Esophagus muscularis mucosa (tissue), 4 donors: ENCODE measurements around the gene MAP3K6. TPM values are rescaled to one million over a fixed set of nuclear protein-coding genes. Genes with fewer than 3 reads are reported as not detected.

Experiments
- DNase-seq: peaks from one replicate; pipeline ENCODE4 v3.0.0-alpha.2; 2017; ENCODE audit errors: extremely low spot score
- H3K27ac ChIP-seq, 4 donors: fragments of 200-600 bp; sonication (generic); replicated peaks in 1 of 4; 1 replicate in 3 of 4; 2 replicates in 1 of 4; pipeline ENCODE4 v1.5.1; 2016 to 2019; ENCODE audit warnings: mild to moderate bottlenecking in 1 of 4
- H3K27me3 ChIP-seq, 4 donors: fragments of 200-600 bp; sonication (generic); one replicate each; pipeline versions ENCODE4 v1.5.1 to v1.6.0; 2016 to 2019
- H3K36me3 ChIP-seq, 4 donors: fragments of 200-600 bp; sonication (generic); one replicate each; pipeline ENCODE4 v1.5.1; 2016 to 2019
- H3K4me1 ChIP-seq, 4 donors: fragments of 200-600 bp; sonication (generic); one replicate each; pipeline ENCODE4 v1.5.1; 2016 to 2019
- H3K4me3 ChIP-seq, 4 donors: fragments of 200-600 bp; sonication (generic); 1 replicate in 2 of 4; 2 replicates in 2 of 4; pipeline ENCODE4 v1.5.1; 2016 to 2019; ENCODE audit warnings: mild to moderate bottlenecking in 4 of 4, moderate library complexity in 1 of 4
- H3K9me3 ChIP-seq, 4 donors: fragments of 200-600 bp; sonication (generic); 1 replicate in 3 of 4; 2 replicates in 1 of 4; pipeline ENCODE4 v1.5.1; 2016 to 2019
- CTCF ChIP-seq, 3 experiments: fragments of 200-600 bp in 2 of 3; fragments of 450-650 bp in 1 of 3; sonication (generic) in 2 of 3; IDR thresholded peaks; one replicate each; pipeline ENCODE4 v1.5.1; 2017 to 2019; ENCODE audit warnings: antibody characterized with exemption in 3 of 3, mild to moderate bottlenecking in 2 of 3, moderate library complexity in 1 of 3
- EP300 ChIP-seq: sonication (generic); formaldehyde crosslinking; IDR thresholded peaks from one replicate; pipeline ENCODE4 v1.6.1; 2017; ENCODE audit warnings: antibody characterized with exemption
- POLR2A ChIP-seq: fragments of 450-650 bp; IDR thresholded peaks from one replicate; pipeline ENCODE4 v1.6.1; 2017; ENCODE audit warnings: antibody characterized with exemption, moderate library complexity, mild to moderate bottlenecking, low read depth
- POLR2AphosphoS5 ChIP-seq, 2 donors: sonication (generic); formaldehyde crosslinking; IDR thresholded peaks; one replicate each; pipeline ENCODE4 v1.6.1; 2017; ENCODE audit warnings: antibody characterized with exemption in 2 of 2
- WGBS: methylation state at CpG from one replicate; pipeline ENCODE4 v1.1.5; 2018; 5-methylcytosine and 5-hydroxymethylcytosine counted together
- intact Hi-C: fragments of 100-400 bp; cut with DNase I; formaldehyde crosslinking; loops from one replicate; pipeline ENCODE4 v1.15.1; 2023
- total RNA-seq, 4 donors: library from RNA; depleted of rRNA; stranded (reverse); fragments of >200 nt; gene quantifications; one replicate each; pipeline versions ENCODE4 v1.1.0 to v1.2.1, GENCODE V29; 2016

MAP3K6 gene
- total RNA-seq, 4 donors from 2014 or later, result 29.7 to 80.1 (median 55.4) TPM

GRCh38 chr1:27332536-27333281 lies 34.1 kb downstream of the MAP3K6 start:
- no peak for DNase-seq
- TF ChIP-seq POLR2AphosphoS5 (IDR thresholded peaks at IDR 0.05) (no peak), CTCF (IDR thresholded peaks at IDR 0.05) (peak; percentile 70 to 90 (median 71)), EP300 (no peak), POLR2A (no peak)
- WGBS, result 80% methylated on average over 8 of the region's 11 CpGs
- intact Hi-C loops, result loop anchor here (10.0 kb wide), 1 partner anchor 52 kb away; the partner anchor contains the start of gene CD164L2
- peaks cover 3 to 30% (median 19%) of the 10 kb centered on the region in 4 donors for H3K4me1 ChIP-seq
- peaks cover 23 to 95% (median 72%) of the 10 kb centered on the region in 4 donors for H3K36me3 ChIP-seq
- H3K4me3 ChIP-seq, result no peak overlapping the region
- H3K9me3 ChIP-seq, result no peaks in the 10 kb centered on the region
- H3K27ac ChIP-seq, result no peak overlapping the region
- H3K27me3 ChIP-seq, result no peaks in the 10 kb centered on the region

GRCh38 chr1:27331922-27332321 lies 34.8 kb downstream of the MAP3K6 start:
- WGBS, result 67% methylated on average over 3 of the region's 5 CpGs
- no peaks in the 10 kb centered on the region for H3K27me3 ChIP-seq
- no peak for DNase-seq
- no peak overlapping the region for H3K4me3 ChIP-seq
- TF ChIP-seq EP300 (no peak), POLR2AphosphoS5 (IDR thresholded peaks at IDR 0.05) (no peak), CTCF (IDR thresholded peaks at IDR 0.05) (no peak), POLR2A (no peak)
- intact Hi-C loops, result loop anchor here (10.0 kb wide), 1 partner anchor 53 kb away; the partner anchor contains the start of gene CD164L2
- H3K36me3 ChIP-seq, result peaks cover 23 to 95% (median 73%) of the 10 kb centered on the region in 4 donors
- no peaks in the 10 kb centered on the region for H3K9me3 ChIP-seq
- no peak overlapping the region for H3K27ac ChIP-seq
- peaks cover 11 to 38% (median 25%) of the 10 kb centered on the region in 4 donors for H3K4me1 ChIP-seq

- Histone ChIP-seq H3K4me1 (peaks cover 16 to 43% (median 30%) of the 10 kb centered on the region in 4 donors), H3K4me3 (no peak overlapping the region), H3K27ac (no peak overlapping the region), H3K27me3 (no peaks in the 10 kb centered on the region), H3K9me3 (no peaks in the 10 kb centered on the region), H3K36me3 (peaks cover 23 to 94% (median 70%) of the 10 kb centered on the region in 4 donors)
- DNase-seq, result no peak
- intact Hi-C loops, result loop anchor here (10.0 kb wide), 1 partner anchor 53 kb away; the partner anchor contains the start of gene CD164L2
- TF ChIP-seq POLR2A (no peak), CTCF (IDR thresholded peaks at IDR 0.05) (no peak), EP300 (no peak), POLR2AphosphoS5 (IDR thresholded peaks at IDR 0.05) (no peak)
- 67% methylated on average over 1 of the region's 3 CpGs for WGBS
These were observed 35.3 kb downstream of the MAP3K6 start for GRCh38 chr1:27331426-27331825.

- no peak overlapping the region for H3K4me3 ChIP-seq
- no peak for DNase-seq
- H3K36me3 ChIP-seq, result peaks cover 26 to 91% (median 70%) of the 10 kb centered on the region in 4 donors
- WGBS, result 66% methylated on average over 6 of the region's 8 CpGs
- peaks cover 22 to 49% (median 35%) of the 10 kb centered on the region in 4 donors for H3K4me1 ChIP-seq
- intact Hi-C loops, result loop anchor here (10.0 kb wide), 1 partner anchor 54 kb away; the partner anchor contains the start of gene CD164L2
- H3K9me3 ChIP-seq, result no peaks in the 10 kb centered on the region
- no peaks in the 10 kb centered on the region for H3K27me3 ChIP-seq
- H3K27ac ChIP-seq, result no peak overlapping the region
- TF ChIP-seq POLR2AphosphoS5 (IDR thresholded peaks at IDR 0.05) (no peak), CTCF (IDR thresholded peaks at IDR 0.05) (no peak), POLR2A (no peak), EP300 (no peak)
These were observed 36.0 kb downstream of the MAP3K6 start for GRCh38 chr1:27330786-27331185.
